A549 (cell line): ENCODE data around the gene TAS2R50.

Experiments used
- CEBPB ChIP-seq, 2 experiments: fragments of >200 bp in 1 of 2; sonication (Bioruptor Twin) in 1 of 2; formaldehyde crosslinking in 1 of 2; IDR thresholded peaks; 2 replicates each; pipeline ENCODE4 v1.6.1; 2012 to 2016
- CTCF ChIP-seq: fragments of >200 bp; sonication (Bioruptor Twin); formaldehyde crosslinking; IDR thresholded peaks from 3 replicates; pipeline ENCODE4 v1.5.1; 2016
- KDM5A ChIP-seq: fragments of 200-600 bp; sonication (generic); IDR thresholded peaks from 2 replicates; pipeline ENCODE4 v1.6.1; 2016; ENCODE audit warnings: antibody characterized with exemption, mild to moderate bottlenecking
- NFE2L2 ChIP-seq: fragments of 150-350 bp; conservative IDR thresholded peaks from 2 replicates; pipeline ENCODE4 v1.6.1; 2014; ENCODE audit warnings: low read length
- POLR2A ChIP-seq: IDR thresholded peaks from 2 replicates; pipeline ENCODE4 v1.6.1; 2012; ENCODE audit warnings: mild to moderate bottlenecking, low read length
- RCOR1 ChIP-seq: fragments of 150-350 bp; IDR thresholded peaks from 2 replicates; pipeline ENCODE4 v1.6.1; 2014; ENCODE audit warnings: antibody characterized with exemption, low read length, low read depth
- ZC3H11A ChIP-seq: fragments of 450-650 bp; IDR thresholded peaks from 2 replicates; pipeline ENCODE4 v1.6.1; 2014; ENCODE audit warnings: antibody characterized with exemption, mild to moderate bottlenecking
- TF ChIP-seq, protein P1 (sequence below): fragments of 450-650 bp; IDR thresholded peaks from 2 replicates; pipeline ENCODE4 v1.6.1; 2014; ENCODE audit warnings: antibody characterized with exemption

- TF ChIP-seq ZC3H11A (no peak), POLR2A (no peak), CTCF (no peak), CEBPB (IDR thresholded peaks at IDR 0.05) (no peak), NFE2L2 (no peak), RCOR1 (no peak), KDM5A (no peak)
- TF ChIP-seq, protein P1, sequence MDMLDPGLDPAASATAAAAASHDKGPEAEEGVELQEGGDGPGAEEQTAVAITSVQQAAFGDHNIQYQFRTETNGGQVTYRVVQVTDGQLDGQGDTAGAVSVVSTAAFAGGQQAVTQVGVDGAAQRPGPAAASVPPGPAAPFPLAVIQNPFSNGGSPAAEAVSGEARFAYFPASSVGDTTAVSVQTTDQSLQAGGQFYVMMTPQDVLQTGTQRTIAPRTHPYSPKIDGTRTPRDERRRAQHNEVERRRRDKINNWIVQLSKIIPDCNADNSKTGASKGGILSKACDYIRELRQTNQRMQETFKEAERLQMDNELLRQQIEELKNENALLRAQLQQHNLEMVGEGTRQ, result no peak
Observed at GRCh38 chr12:10939163-10939562, 47.5 kb downstream of the TAS2R50 start, which contains the start of gene TAS2R14.
